ENCODE data around the gene HOXA1. TPM values are rescaled to one million over a fixed set of nuclear protein-coding genes. Genes with fewer than 3 reads are reported as not detected.

Gene HOXA1
- total RNA-seq, 4 donors from 2014 or later, result 0.67 to 0.78 TPM; not detected in 2

DNA sequence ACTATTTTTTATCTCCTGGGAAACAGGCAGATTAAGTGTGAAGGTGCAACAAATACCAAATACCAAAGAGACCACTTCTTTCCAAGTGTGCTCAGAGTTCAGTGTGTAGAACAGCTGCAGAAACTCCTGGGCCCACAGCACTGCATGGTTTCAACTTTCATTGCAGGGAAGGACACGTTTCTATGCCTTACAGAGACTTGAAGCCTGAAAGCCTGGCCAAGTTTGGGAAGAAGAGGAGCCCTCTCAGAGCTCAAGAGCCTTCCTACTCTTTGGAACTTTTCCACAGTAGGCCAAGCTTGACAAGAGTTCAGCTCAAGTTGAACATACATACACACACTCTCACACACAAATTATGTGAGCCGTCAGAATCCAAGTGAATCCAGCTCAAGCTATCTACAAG is 32.2 kb upstream of the HOXA1 start:
- peaks cover 20% of the 10 kb centered on the region for H3K27me3 ChIP-seq
- intact Hi-C loops (cut with DNase I), result no loop called here
- H3K4me3 ChIP-seq (replicated peaks in 1 of 3), result no peak overlapping the region
- no peaks in the 10 kb centered on the region for H3K9me3 ChIP-seq
- H3K27ac ChIP-seq, result no peak overlapping the region
- DNase-seq, result no peak
- no peak for TF ChIP-seq POLR2A (IDR thresholded peaks at IDR 0.05)
- TF ChIP-seq, protein P1, sequence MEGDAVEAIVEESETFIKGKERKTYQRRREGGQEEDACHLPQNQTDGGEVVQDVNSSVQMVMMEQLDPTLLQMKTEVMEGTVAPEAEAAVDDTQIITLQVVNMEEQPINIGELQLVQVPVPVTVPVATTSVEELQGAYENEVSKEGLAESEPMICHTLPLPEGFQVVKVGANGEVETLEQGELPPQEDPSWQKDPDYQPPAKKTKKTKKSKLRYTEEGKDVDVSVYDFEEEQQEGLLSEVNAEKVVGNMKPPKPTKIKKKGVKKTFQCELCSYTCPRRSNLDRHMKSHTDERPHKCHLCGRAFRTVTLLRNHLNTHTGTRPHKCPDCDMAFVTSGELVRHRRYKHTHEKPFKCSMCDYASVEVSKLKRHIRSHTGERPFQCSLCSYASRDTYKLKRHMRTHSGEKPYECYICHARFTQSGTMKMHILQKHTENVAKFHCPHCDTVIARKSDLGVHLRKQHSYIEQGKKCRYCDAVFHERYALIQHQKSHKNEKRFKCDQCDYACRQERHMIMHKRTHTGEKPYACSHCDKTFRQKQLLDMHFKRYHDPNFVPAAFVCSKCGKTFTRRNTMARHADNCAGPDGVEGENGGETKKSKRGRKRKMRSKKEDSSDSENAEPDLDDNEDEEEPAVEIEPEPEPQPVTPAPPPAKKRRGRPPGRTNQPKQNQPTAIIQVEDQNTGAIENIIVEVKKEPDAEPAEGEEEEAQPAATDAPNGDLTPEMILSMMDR (IDR thresholded peaks at IDR 0.05), result no peak
- H3K36me3 ChIP-seq, result no peaks in the 10 kb centered on the region
- peaks cover 0 to 7% of the 10 kb centered on the region in 2 donors for H3K4me1 ChIP-seq
- WGBS, 2 donors, result 20 to 21% methylated on average over 2 of the region's 2 CpGs

- H3K4me3 ChIP-seq (replicated peaks in 1 of 3), result no peak overlapping the region
- peaks cover 20% of the 10 kb centered on the region for H3K27me3 ChIP-seq
- no peak for TF ChIP-seq POLR2A (IDR thresholded peaks at IDR 0.05)
- no peak overlapping the region for H3K27ac ChIP-seq
- H3K36me3 ChIP-seq, result no peaks in the 10 kb centered on the region
- H3K9me3 ChIP-seq, result no peaks in the 10 kb centered on the region
- WGBS, 2 donors, result 25 to 30% methylated on average over 3 of the region's 3 CpGs
- DNase-seq, result no peak
- intact Hi-C loops (cut with DNase I), result no loop called here
- H3K4me1 ChIP-seq, result peaks cover 0 to 7% of the 10 kb centered on the region in 2 donors
Measured at GRCh38 chr7:27126596-27127327, 31.0 kb upstream of the HOXA1 start.

GRCh38 chr7:27125986-27126394 is 30.2 kb upstream of the HOXA1 start:
- Histone ChIP-seq H3K27ac (no peak overlapping the region), H3K9me3 (no peaks in the 10 kb centered on the region), H3K4me1 (peaks cover 0 to 7% of the 10 kb centered on the region in 2 donors), H3K36me3 (no peaks in the 10 kb centered on the region), H3K4me3 (replicated peaks in 1 of 3) (no peak overlapping the region), H3K27me3 (peaks cover 17% of the 10 kb centered on the region)
- TF ChIP-seq POLR2A (IDR thresholded peaks at IDR 0.05), result no peak
- TF ChIP-seq, protein P1 (IDR thresholded peaks at IDR 0.05), result no peak
- DNase-seq, result no peak
- WGBS, 2 donors, result 23 to 34% methylated on average over 5 of the region's 5 CpGs
- intact Hi-C loops (cut with DNase I), result no loop called here

DNA sequence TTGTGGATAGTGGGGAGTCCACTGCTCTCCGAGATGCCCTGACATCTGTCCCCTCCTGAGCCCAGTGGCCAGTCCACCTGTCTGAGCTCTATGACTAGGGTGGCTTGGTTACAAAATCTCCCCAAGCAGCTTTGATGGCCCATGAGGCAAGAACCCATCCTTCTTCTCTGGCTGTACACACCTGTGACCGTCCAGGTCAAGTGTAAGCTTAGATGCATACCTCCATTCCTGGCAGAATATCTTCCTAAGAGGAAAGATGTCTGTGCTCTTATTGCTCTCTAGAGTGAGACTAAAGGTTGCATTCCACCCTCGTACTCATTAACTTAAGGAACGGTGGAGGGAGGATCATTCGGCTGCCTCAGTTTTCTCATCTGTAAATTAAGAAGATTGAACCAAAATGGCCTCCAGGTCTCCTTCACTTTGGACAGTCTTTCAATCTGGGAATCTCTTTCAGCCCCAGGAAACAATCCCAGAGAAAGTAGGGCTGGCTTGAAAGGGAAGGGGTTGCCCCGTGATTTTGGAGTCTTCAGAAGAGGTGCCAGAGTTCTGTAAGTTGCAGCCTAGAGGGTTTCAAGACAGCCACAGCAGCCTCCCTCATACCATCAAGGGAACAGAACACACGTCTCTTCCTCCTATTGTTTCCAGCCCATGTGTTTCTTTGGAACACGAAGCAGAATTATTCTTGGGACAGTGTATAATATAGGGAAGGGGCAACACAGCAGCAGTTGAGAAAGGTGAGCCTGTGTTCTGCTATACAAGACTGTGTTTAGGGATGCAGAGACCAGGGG is 29.3 kb upstream of the HOXA1 start:
- Histone ChIP-seq H3K27ac (no peak overlapping the region), H3K36me3 (no peaks in the 10 kb centered on the region), H3K27me3 (peaks cover 11% of the 10 kb centered on the region), H3K9me3 (no peaks in the 10 kb centered on the region), H3K4me1 (no peaks in the 10 kb centered on the region), H3K4me3 (replicated peaks in 1 of 3) (no peak overlapping the region)
- DNase-seq, result no peak
- WGBS, 2 donors, result 37 to 42% methylated on average over 8 of the region's 8 CpGs
- TF ChIP-seq, protein P1 (IDR thresholded peaks at IDR 0.05), result no peak
- no peak for TF ChIP-seq POLR2A (IDR thresholded peaks at IDR 0.05)
- intact Hi-C loops (cut with DNase I), result no loop called here

DNA sequence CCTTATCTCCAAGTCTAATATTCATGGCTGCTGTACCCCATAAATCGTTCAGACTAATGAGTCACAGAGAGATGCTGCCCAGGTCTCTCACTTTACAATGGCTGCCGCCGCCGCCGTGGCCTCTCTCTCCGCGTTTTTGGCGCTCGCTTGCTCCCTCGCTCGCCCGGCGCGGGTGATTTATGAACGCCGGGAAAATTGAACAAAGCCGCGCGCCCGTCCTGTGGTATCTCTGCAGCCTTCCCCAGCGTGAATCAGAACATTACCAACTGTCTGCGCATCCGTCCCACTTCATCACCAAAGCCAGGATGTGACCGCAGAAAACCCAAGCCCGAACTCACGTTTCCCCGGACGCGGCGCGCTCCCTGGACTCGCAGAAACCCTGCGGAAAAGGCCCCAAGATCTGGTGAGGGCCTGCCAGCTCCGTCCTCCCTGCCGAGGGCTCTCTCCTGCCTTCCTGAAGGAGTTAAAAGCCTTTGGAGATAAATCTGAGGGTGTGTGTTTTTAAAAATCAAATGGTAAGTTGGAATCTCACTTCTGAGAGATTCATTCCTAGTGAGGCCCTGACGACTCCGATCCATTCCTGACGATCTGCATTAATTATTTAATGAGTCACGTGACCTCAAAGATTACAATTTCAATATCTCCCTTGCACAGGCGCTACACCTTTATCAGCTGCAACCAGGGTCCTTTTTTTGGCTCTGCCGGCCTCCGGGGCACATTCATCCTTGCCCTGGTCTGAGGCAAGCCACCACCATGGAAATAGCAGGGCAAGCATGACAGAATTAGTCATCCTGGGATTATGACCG is 28.5 kb upstream of the HOXA1 start:
- Histone ChIP-seq H3K4me1 (no peaks in the 10 kb centered on the region), H3K36me3 (no peaks in the 10 kb centered on the region), H3K4me3 (replicated peaks in 1 of 3) (no peak overlapping the region), H3K27me3 (peaks cover 10% of the 10 kb centered on the region), H3K27ac (peak overlapping the region in 2 of 3 donors; percentile 50 to 53), H3K9me3 (no peaks in the 10 kb centered on the region)
- no peak for DNase-seq
- 30 to 46% methylated on average over 42 to 43 of the region's 43 CpGs for WGBS, 2 donors
- TF ChIP-seq POLR2A (IDR thresholded peaks at IDR 0.05), result no peak
- TF ChIP-seq, protein P1 (IDR thresholded peaks at IDR 0.05), result no peak
- intact Hi-C loops (cut with DNase I), result no loop called here

All from thyroid gland (tissue), 4 donors.